Activated T-cell treated with anti-CD3 and anti-CD28 coated beads, Interleukin-2, amount 50 U/mL, for 72 hours (primary cell): ENCODE results near the gene PIPOX. TPM values are rescaled to one million over a fixed set of nuclear protein-coding genes. Genes with fewer than 3 reads are reported as not detected.
"Not testable (repeated sequence)": the region's sequence is repeated elsewhere in the genome, so short reads cannot be mapped to it uniquely, and the experiment has no call there.

Experiments
- ATAC-seq, 2 donors: fragments of 150-1000 bp; cut with Tn5 transposase; replicated peaks in 1 of 2; 2 replicates each; pipeline ENCODE4 v1.10.0; 2021; ENCODE audit warnings: moderate library complexity in 2 of 2, mild to moderate bottlenecking in 1 of 2
- DNase-seq, 2 donors: peaks; one replicate each; pipeline ENCODE4 v3.0.0; 2021 to 2022; ENCODE audit warnings: mixed read lengths in 1 of 2
- H3K27ac Mint-ChIP-seq: one replicate; pipeline ENCODE4 v1.8.0; 2022; ENCODE audit warnings: mild to moderate bottlenecking, moderate library complexity, mixed read lengths
- H3K27me3 Mint-ChIP-seq: one replicate; pipeline ENCODE4 v1.8.0; 2022; ENCODE audit warnings: low read depth, mixed read lengths
- H3K36me3 Mint-ChIP-seq, 2 donors: one replicate each; pipeline ENCODE4 v1.8.0; 2022; ENCODE audit warnings: mixed read lengths in 2 of 2, mild to moderate bottlenecking in 1 of 2; ENCODE audit not compliant: insufficient read depth in 2 of 2
- H3K4me1 Mint-ChIP-seq: one replicate; pipeline ENCODE4 v1.8.0; 2022; ENCODE audit warnings: low read depth, mixed read lengths
- H3K4me3 Mint-ChIP-seq, 2 donors: one replicate each; pipeline ENCODE4 v1.8.0; 2022; ENCODE audit warnings: mild to moderate bottlenecking in 2 of 2, mixed read lengths in 2 of 2, moderate library complexity in 2 of 2
- H3K9me3 Mint-ChIP-seq, 2 donors: one replicate each; pipeline ENCODE4 v1.8.0; 2022; ENCODE audit warnings: mixed read lengths in 2 of 2
- total RNA-seq, 2 donors: library from RNA; stranded (reverse); gene quantifications; one replicate each; pipeline ENCODE4 v1.2.3, GENCODE V29; 2022

Gene PIPOX
- total RNA-seq, 2 donors from 2014 or later: 9.4 to 13.7 TPM

DNA sequence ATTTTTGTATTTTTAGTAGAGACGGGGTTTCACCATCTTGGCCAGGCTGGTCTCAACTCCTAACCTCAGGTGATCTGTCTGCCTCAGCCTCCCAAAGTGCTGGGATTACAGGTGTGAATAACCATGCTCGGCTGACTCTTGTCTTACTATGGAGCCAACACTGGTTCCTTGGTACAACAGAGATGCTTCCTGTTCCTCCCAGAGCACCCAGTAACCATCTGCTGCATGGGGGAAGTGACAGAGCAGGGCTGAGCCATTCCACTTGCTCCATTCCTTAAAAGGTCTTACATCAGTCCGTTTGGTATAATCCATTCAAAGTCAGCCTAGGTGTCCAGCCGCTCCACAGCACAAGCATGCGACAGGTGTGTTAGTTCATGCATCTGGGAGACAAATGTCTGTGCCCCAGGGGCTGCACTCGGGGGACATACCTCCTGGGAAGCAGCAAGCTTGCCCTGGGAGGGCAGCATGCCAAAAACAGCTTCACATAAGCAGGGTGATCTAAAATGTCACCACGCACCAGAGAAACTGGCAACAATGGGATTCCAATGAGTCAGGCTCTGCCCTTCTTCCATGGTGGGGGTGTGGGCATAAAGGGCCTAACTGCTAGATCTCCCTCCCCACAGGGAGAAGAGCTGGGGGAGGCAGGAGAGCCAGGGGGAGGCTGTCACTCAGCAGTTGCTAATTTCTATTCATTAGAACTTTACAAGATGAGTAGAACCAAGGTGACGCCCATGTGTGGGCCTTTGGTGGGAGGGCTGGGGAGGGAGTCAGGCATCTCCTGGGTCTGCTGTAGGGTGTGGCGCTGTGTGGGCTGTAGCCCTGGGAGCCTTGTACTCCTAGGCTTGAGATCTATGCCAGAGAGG is 35.5 kb downstream of the PIPOX start:
- no peak for ATAC-seq
- Mint-ChIP-seq H3K36me3 (no peaks in the 10 kb centered on the region), H3K4me1 (no peaks in the 10 kb centered on the region), H3K27ac (no peak overlapping the region), H3K4me3 (no peak overlapping the region), H3K27me3 (no peaks in the 10 kb centered on the region), H3K9me3 (no peaks in the 10 kb centered on the region)
- no peak for DNase-seq

DNA sequence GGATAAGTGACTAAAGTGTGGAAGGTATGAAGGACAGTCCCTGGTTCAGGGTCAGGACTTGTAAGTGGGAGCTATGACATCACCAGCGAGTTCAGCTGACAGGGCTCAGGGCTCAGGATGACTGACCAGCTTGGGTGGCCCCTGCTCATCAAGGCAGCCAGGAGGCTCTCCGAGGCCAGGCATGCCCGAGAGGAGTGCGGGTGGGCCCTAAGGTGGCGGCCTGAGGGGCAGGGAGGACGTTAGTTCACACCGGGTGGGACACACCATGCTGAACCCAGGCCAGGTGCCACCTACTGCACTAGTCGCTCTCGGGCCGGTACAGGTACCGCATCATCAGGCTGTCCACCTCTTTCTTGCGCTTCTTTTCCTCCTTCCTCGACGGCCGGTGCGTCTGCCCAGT is 36.5 kb downstream of the PIPOX start:
- no peaks in the 10 kb centered on the region for H3K9me3 Mint-ChIP-seq
- no peaks in the 10 kb centered on the region for H3K4me1 Mint-ChIP-seq
- no peak for ATAC-seq
- no peaks in the 10 kb centered on the region for H3K36me3 Mint-ChIP-seq
- H3K27ac Mint-ChIP-seq: no peak overlapping the region
- no peak overlapping the region for H3K4me3 Mint-ChIP-seq
- DNase-seq: no peak
- no peaks in the 10 kb centered on the region for H3K27me3 Mint-ChIP-seq

DNA sequence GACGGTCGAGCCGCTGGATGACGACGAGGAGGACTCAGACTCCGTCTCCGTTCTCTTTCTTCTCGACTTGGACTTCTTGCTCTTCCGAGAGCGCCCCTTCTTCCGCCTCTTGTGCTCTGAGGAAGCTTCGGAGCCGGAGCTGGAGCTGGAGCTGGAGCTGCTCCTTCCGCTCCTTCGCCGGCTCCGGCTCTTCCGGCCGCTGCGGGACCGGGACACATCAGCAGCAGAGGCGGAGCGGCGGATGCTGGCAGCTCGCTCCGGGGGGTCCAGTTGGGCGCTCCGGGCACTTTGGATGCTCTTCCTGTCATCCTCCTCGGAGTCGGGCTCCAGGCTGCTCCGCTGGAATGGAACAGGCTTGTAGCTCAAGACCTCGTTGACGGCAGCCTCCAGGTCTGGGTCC is 36.9 kb downstream of the PIPOX start:
- Mint-ChIP-seq H3K27me3 (no peaks in the 10 kb centered on the region), H3K9me3 (no peaks in the 10 kb centered on the region), H3K27ac (no peak overlapping the region), H3K36me3 (no peaks in the 10 kb centered on the region), H3K4me1 (no peaks in the 10 kb centered on the region), H3K4me3 (no peak overlapping the region)
- ATAC-seq (no peak), DNase-seq (no peak)

DNA sequence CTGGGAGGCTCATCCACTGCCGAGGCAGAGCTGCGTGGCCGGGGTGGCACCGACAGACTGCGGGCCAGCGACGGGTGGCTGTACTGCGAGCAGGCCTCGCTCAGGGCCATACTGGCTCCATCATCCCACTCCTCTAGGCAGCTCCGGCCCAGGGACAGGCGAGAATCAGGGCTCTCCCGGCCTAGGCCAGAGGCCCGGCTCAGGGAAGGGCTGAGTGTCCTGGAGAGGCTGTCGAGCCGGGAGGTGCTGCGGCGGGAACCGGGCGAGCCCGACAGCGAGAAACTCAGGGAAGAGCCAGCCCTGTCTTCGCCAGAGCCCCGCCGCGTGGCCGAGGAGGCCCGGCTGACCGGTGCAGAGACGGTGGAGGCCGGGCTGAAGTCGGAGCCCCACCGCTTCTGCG is 37.4 kb downstream of the PIPOX start:
- Mint-ChIP-seq H3K27ac (no peak overlapping the region), H3K9me3 (no peaks in the 10 kb centered on the region), H3K4me1 (no peaks in the 10 kb centered on the region), H3K36me3 (no peaks in the 10 kb centered on the region), H3K4me3 (no peak overlapping the region), H3K27me3 (no peaks in the 10 kb centered on the region)
- DNase-seq: no peak
- ATAC-seq: no peak

DNA sequence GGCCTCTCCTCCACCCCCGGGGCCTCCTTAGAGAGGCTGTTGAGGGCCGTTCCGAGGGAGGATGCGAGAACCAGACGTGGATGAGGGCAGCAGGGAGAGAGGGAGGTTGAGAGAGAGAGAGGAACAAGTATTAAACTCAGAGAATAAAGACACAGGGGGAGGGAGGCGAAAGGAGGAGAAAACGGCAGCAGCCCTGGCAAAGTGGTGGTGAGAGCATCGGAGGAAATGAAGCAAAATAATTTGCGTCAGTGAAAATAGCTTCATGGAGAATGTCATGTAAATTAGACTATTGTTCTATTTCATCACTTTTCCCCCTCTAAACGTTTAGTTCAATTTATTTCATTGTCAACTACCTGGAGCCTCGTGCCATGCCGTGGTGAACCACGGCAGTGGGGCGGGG is 38.0 kb downstream of the PIPOX start:
- ATAC-seq (no peak), DNase-seq (no peak)
- H3K27ac Mint-ChIP-seq: no peak overlapping the region
- H3K27me3 Mint-ChIP-seq: no peaks in the 10 kb centered on the region
- H3K4me1 Mint-ChIP-seq: no peaks in the 10 kb centered on the region
- H3K36me3 Mint-ChIP-seq: no peaks in the 10 kb centered on the region
- H3K9me3 Mint-ChIP-seq: no peaks in the 10 kb centered on the region
- H3K4me3 Mint-ChIP-seq: no peak overlapping the region

DNA sequence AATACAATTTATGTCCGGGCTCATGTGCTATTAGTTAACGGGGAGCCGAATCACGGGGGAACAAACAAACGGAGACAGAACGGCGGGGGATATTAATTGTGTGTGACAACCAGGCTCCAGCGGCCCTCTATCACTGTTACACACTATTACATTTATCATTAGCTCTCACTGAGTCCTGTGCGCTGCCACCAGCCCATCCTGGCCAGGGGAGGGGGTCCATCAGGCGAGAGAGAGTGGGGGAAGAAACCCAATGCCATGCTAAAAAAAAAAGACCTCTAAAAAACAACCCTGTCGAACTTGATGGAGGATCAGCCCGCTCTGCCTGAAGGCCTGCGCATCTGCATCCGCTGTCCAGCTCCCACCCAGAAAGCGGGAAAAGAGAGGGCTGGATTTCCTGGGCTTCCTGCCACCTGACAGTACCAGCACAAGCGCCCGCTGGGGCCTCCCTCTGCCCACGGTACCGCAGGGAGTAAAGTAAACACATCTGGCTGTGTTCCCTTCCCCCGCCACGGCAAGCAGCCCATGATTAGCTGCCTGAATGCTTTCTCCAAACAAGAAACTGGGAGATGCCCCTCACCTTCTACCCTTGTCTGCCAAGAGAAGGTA is 41.7 kb downstream of the PIPOX start:
- Mint-ChIP-seq H3K27ac (no peak overlapping the region), H3K27me3 (no peaks in the 10 kb centered on the region), H3K4me3 (no peak overlapping the region), H3K4me1 (no peaks in the 10 kb centered on the region), H3K36me3 (peaks cover 2 to 6% of the 10 kb centered on the region in 2 donors), H3K9me3 (no peaks in the 10 kb centered on the region)
- DNase-seq: no peak
- no peak for ATAC-seq

DNA sequence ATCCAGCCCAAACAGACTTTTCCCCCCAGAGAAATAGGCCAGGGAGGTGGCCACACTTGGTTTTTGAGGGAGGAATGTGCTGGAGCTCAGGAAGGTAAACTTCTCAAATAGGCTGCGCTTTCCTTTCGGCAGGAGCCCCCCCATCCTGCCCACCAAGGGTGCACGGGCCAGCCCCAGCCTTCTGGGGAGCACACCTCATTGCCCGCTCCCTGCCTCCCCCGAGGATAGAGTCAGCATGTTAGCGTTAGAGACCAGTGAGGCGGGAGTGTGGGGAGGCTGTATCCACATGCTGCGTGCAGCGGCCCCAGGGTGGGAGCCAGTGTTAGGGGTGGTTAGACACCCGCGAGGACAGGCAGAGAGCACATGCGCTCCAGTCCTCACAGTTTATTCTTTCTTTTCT is 42.3 kb downstream of the PIPOX start:
- Mint-ChIP-seq H3K4me1 (no peaks in the 10 kb centered on the region), H3K4me3 (no peak overlapping the region), H3K9me3 (no peaks in the 10 kb centered on the region), H3K36me3 (peaks cover 2 to 6% of the 10 kb centered on the region in 2 donors), H3K27ac (no peak overlapping the region), H3K27me3 (no peaks in the 10 kb centered on the region)
- ATAC-seq (no peak), DNase-seq (no peak)

DNA sequence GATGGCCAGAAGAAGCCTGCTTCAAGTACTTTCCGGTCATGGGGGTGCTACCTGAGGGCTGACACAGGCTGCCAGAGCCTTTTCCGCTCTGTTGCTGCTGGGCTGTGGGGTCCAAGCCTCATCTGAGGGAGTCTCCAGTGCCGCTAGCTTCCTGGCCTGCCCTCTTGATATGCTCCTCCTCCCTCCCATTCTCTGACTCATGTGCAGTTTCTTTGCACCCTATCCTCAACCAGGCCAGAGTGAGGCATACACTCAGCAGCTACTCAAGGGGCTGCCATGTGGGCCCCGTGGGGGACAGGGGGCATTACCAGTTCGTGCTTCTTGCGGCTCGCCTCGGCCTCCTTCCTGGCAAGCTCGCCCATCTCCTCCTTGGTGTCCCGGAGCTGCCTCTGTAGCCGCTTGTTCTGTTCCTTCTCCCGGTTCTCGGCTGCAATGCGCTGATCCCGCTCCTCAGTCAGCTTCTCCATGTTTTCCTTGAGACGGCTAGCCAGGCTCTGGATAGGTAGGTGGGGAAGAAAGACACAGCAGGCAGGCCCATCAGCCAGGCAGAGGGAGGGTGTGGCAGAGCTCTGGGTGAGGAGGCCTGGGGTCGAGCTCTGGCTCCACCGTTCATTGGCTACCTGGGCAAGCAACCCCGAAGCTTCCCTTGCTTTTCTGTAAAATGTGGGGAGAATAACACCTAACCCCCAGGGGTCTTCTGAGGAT is 43.8 kb downstream of the PIPOX start:
- Mint-ChIP-seq H3K27ac (no peak overlapping the region), H3K9me3 (no peaks in the 10 kb centered on the region), H3K4me3 (no peak overlapping the region), H3K4me1 (no peaks in the 10 kb centered on the region), H3K36me3 (peaks cover 2 to 6% of the 10 kb centered on the region in 2 donors), H3K27me3 (no peaks in the 10 kb centered on the region)
- no peak for DNase-seq
- no peak for ATAC-seq

DNA sequence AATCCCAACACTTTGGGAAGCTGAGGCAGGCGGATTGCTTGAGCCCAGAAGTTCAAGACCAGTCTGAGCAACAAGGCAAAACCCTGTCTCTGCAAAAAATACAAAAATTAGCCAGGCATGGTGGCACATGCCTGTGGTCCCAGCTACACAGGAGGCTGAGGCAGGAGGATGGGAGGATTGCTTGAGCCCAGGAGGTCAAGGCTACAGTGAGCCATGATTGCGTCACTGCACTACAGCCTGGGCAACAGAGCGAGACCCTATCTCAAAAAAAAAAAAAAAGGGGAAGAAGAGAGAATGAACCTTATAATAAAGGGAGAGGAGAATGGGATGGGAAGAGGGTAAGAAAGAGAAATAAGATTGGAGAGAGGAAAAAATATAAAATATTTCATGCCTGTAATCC is 45.8 kb downstream of the PIPOX start:
- DNase-seq, H3K27me3 Mint-ChIP-seq, H3K4me1 Mint-ChIP-seq, H3K36me3 Mint-ChIP-seq, H3K4me3 Mint-ChIP-seq, H3K9me3 Mint-ChIP-seq, ATAC-seq: not testable (repeated sequence)
- H3K27ac Mint-ChIP-seq: peak overlapping the region; percentile 36

DNA sequence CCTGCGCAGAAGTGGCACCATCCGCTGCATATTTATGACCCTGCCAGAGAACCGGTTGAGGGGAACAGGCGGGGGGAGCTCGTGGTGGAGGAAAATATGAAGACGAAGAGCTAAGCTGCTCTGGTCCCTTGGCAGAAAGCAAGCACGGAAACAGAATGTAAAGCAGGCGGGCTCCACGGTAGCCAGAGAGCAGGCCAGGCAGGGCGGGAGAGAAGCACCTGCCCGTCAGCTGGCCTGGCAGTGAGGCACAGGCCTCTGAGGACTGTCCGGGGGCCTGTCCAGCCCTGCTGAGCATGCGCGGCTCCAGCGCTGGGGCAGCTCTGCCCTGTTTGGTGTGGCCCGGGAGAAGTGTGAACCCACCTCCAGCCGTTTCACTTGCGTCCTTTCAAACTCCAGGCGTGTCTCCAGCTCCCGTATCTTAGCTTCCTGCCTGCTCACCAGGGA is 46.7 kb downstream of the PIPOX start:
- H3K4me3 Mint-ChIP-seq: no peak overlapping the region
- DNase-seq (no peak), ATAC-seq (no peak)
- peaks cover 2 to 6% of the 10 kb centered on the region in 2 donors for H3K36me3 Mint-ChIP-seq
- no peaks in the 10 kb centered on the region for H3K9me3 Mint-ChIP-seq
- H3K4me1 Mint-ChIP-seq: no peaks in the 10 kb centered on the region
- H3K27ac Mint-ChIP-seq: no peak overlapping the region
- H3K27me3 Mint-ChIP-seq: no peaks in the 10 kb centered on the region

DNA sequence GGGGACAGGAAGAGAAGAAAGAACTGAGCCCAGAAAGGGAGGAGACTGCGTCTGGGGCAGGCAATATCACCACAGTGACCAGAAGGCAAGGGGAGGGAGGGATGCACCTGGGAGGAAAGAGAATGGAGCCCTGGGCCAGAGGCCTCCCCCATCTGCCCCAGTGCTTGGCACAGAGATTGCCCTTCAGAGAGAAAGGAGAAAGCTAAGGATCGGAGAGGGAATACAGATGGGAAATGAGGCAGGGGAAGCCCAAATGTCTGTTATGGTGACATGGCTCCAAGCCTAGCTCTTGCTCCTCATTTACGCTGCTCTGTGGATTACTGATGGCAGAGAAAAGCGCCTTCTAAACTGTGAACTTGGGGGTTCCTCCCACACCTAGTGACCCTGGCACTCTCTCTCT is 47.2 kb downstream of the PIPOX start:
- H3K36me3 Mint-ChIP-seq: peaks cover 2 to 6% of the 10 kb centered on the region in 2 donors
- ATAC-seq: no peak
- DNase-seq: no peak
- no peaks in the 10 kb centered on the region for H3K9me3 Mint-ChIP-seq
- H3K4me1 Mint-ChIP-seq: no peaks in the 10 kb centered on the region
- no peak overlapping the region for H3K27ac Mint-ChIP-seq
- H3K27me3 Mint-ChIP-seq: no peaks in the 10 kb centered on the region
- no peak overlapping the region for H3K4me3 Mint-ChIP-seq

DNA sequence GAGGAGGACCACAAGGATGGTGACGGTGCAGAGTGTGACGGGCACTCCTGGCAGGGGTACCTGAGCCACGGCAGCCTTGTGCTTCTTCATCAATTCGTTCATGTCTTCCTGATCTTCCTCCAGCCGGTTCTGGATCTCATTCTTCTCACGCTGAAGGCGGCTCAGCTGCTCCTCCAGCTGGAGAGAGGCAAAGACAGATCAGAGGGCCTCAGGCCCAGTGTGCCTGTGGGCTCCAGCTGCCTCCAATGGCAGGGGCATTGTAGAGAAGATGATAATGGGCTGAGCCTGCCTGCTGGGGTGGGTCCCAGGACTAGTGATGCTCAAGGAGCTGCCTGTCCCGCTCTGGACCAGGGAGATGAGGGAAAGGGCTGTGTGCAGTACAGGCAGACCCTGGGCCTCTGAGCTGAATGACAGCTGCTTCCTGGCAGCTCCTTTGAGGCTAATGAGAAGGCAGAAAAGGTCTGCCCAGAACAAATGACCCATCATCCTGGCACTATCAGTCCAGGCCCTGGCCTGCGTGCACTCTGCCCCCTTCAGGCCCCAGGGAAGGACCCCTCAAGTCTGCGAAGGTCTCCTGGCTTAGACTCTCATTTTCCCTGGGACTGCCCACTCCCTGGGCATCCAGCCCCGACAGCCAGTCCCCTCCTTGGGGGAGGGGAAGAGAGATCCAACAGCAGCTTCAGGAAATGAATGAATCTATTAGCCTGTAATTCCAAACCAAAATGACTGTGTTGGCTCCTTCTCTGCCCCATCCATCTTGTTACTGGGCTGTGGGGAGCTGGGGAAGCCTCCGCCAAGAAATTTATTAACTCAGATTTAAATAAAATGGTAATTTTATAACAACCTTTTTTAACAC is 48.0 kb downstream of the PIPOX start:
- Mint-ChIP-seq H3K27ac (no peak overlapping the region), H3K9me3 (no peaks in the 10 kb centered on the region), H3K4me3 (no peak overlapping the region), H3K36me3 (peaks cover 2 to 6% of the 10 kb centered on the region in 2 donors), H3K27me3 (no peaks in the 10 kb centered on the region), H3K4me1 (no peaks in the 10 kb centered on the region)
- ATAC-seq (no peak), DNase-seq (no peak)
